Measurements from ENCODE around the gene HHIPL1. TPM values are rescaled to one million over a fixed set of nuclear protein-coding genes. Genes with fewer than 3 reads are reported as not detected.

The HHIPL1 gene
- total and polyA plus RNA-seq, 2 of the 8 experiments (the other 6 are each of a cell fraction or from before 2014, with no cell fraction given), result 1.5 to 2.6 TPM

GRCh38 chr14:99663386-99664057, 18.6 kb downstream of the HHIPL1 start:
- Histone ChIP-seq H3K27ac (ENCODE audit: low read depth, low read length) (no peak overlapping the region), H4K8ac (ENCODE audit: extremely low read depth, insufficient read depth, low read length) (no peak overlapping the region), H2AK5ac (ENCODE audit: low read depth, low read length) (no peak overlapping the region), H3K4me2 (ENCODE audit: insufficient read depth in 1 of 2, low read depth in 2 of 2, low read length in 2 of 2) (peak overlapping the region; percentile 19 to 35; a peak in 3 of 4 replicates), H3K36me3 (ENCODE audit: control insufficient read depth in 2 of 4, insufficient read depth in 4 of 4, low read length in 3 of 4) (0 out of 8 replicates have a peak, but pooled peaks cover 0 to 7% (median 0%) of the 10 kb centered on the region in 4 experiments), H3K23me2 (ENCODE audit: low read depth, low read length) (peaks cover 13% of the 10 kb centered on the region), H3K4ac (replicated peaks; ENCODE audit: insufficient read length, low read depth, low read length) (peak overlapping the region; percentile 71), H2BK5ac (ENCODE audit: low read depth, low read length) (peak overlapping the region; percentile 36; the same call in 1 of the 2 replicates), H3K4me3 (ENCODE audit: extremely low read depth in 1 of 4, insufficient read depth in 2 of 4, low read depth in 3 of 4, low read length in 4 of 4) (peak overlapping the region in 3 of 4 experiments; percentile 8 to 28 (median 17); a peak in 3 of 8 replicates), H4K5ac (ENCODE audit: insufficient read length, low read depth, low read length) (no peak overlapping the region), H3K14ac (ENCODE audit: insufficient read length) (no peak overlapping the region), H2BK120ac (replicated peaks; ENCODE audit: low read depth, low read length) (peak overlapping the region; percentile 69), H4K20me1 (replicated peaks in 1 of 2; ENCODE audit: control insufficient read depth in 1 of 2, insufficient read depth in 2 of 2, low read length in 2 of 2) (no peaks in the 10 kb centered on the region), H3K23ac (ENCODE audit: insufficient read length) (no peak overlapping the region), H3K79me2 (ENCODE audit: control insufficient read depth in 1 of 2, insufficient read depth in 2 of 2, low read length in 2 of 2) (no peaks in the 10 kb centered on the region), H2BK12ac (ENCODE audit: low read depth, low read length) (peak overlapping the region; percentile 1; the same call in 1 of the 2 replicates), H3K9me3 (ENCODE audit: insufficient read depth in 2 of 2, low read depth in 1 of 2, low read length in 1 of 2) (no peaks in the 10 kb centered on the region), H2AFZ (ENCODE audit: low read length) (no peak overlapping the region), H2BK15ac (ENCODE audit: low read length) (no peak overlapping the region), H3K79me1 (ENCODE audit: low read depth, low read length) (peaks cover 4% of the 10 kb centered on the region; the same call in 1 of the 2 replicates), H3K56ac (replicated peaks; ENCODE audit: insufficient read length, low read depth, low read length) (no peak overlapping the region), H3K4me1 (replicated peaks in 1 of 4; ENCODE audit: control insufficient read depth in 3 of 4, insufficient read depth in 4 of 4, low read length in 3 of 4) (peaks cover 13 to 53% (median 29%) of the 10 kb centered on the region in 4 experiments), H2BK20ac (ENCODE audit: low read length) (peak overlapping the region; percentile 75; the same call in 1 of the 2 replicates), H4K91ac (replicated peaks; ENCODE audit: insufficient read length, low read length) (peak overlapping the region; percentile 61), H3K18ac (ENCODE audit: extremely low read depth, low read length) (peak overlapping the region; percentile 63), H3K9ac (replicated peaks in 1 of 4; ENCODE audit: extremely low read depth in 1 of 4, low read depth in 3 of 4, low read length in 3 of 4) (no peak overlapping the region), H3K27me3 (replicated peaks in 1 of 4; ENCODE audit: control insufficient read depth in 3 of 4, extremely low read depth in 1 of 4, insufficient read depth in 3 of 4, low read length in 3 of 4) (peaks cover 0 to 11% (median 3%) of the 10 kb centered on the region in 4 experiments; a peak in 3 of 7 replicates)
- ChIA-PET POLR2A (ENCODE audit: partially characterized antibody) (interaction anchor here (0.9 to 1.3 kb wide), 2 partner anchors 14 to 21 kb away, joined by 3 read pairs; no protein-coding TSS in a partner anchor), CTCF (ENCODE audit: partially characterized antibody) (interaction anchor here (1.6 to 3.3 kb wide), 6 partner anchors 9 to 146 kb away, joined by 4 to 12 read pairs (median 6); no protein-coding TSS in a partner anchor)
- DNase-seq (ENCODE audit: low read depth in 1 of 2, low spot score in 2 of 2) (no peak), FAIRE-seq (peak; percentile 7)
- 59% methylated on average over 12 of the region's 12 CpGs; no CpG with 5 or more reads in 1 of the 2 experiments for WGBS, 2 experiments (ENCODE audit: extremely low coverage in 1 of 2, insufficient coverage in 1 of 2, insufficient read length in 1 of 2, insufficient replicate concordance in 2 of 2, low coverage in 1 of 2, low lambda C conversion rate in 2 of 2, missing lambda C conversion rate in 1 of 2)
- TF ChIP-seq BACH1 (IDR thresholded peaks at IDR 0.05; ENCODE audit: low read length) (no peak), TBP (IDR thresholded peaks at IDR 0.05; ENCODE audit: low read depth, low read length) (peak; percentile 36; the same call in 1 of the 2 replicates)

All from H1 (cell line).